Measurements from ENCODE around the gene SLAIN1.

GRCh38 chr13:77781808-77782207, 84.3 kb downstream of the SLAIN1 start:
- TF ChIP-seq POLR2A (IDR thresholded peaks at IDR 0.05; ENCODE audit: low read length) (no peak), GATA1 (IDR thresholded peaks at IDR 0.05; ENCODE audit: low read depth, low read length) (no peak)

Measured in erythroblast (primary cell).